GM19035 (cell line): ENCODE data around the gene CHRND.

Experiments
- ATAC-seq: cut with Tn5 transposase; IDR thresholded peaks from one replicate; pipeline ENCODE4 v1.9.1; 2021; ENCODE audit not compliant: unreplicated experiment

CHRND gene

GRCh38 chr2:232502911-232503808, 22.8 kb upstream of the CHRND start:
- no peak for ATAC-seq

- ATAC-seq, result no peak
Measured at GRCh38 chr2:232503809-232504323, 22.1 kb upstream of the CHRND start.

GRCh38 chr2:232504438-232504837, 21.5 kb upstream of the CHRND start:
- no peak for ATAC-seq

GRCh38 chr2:232505856-232506255, 20.1 kb upstream of the CHRND start:
- ATAC-seq, result no peak

GRCh38 chr2:232506709-232507108, 19.3 kb upstream of the CHRND start:
- ATAC-seq, result no peak

- no peak for ATAC-seq
Measured at GRCh38 chr2:232508251-232508650, 17.7 kb upstream of the CHRND start.

GRCh38 chr2:232511336-232511890, 14.5 kb upstream of the CHRND start:
- ATAC-seq, result no peak

- ATAC-seq, result no peak
Measured at GRCh38 chr2:232512602-232513001, 13.4 kb upstream of the CHRND start.

GRCh38 chr2:232513353-232513752, 12.6 kb upstream of the CHRND start:
- ATAC-seq, result no peak

GRCh38 chr2:232515639-232516038, 10.3 kb upstream of the CHRND start:
- ATAC-seq, result no peak

GRCh38 chr2:232516551-232516950, 9.4 kb upstream of the CHRND start:
- no peak for ATAC-seq

GRCh38 chr2:232518844-232519243, 7.1 kb upstream of the CHRND start:
- no peak for ATAC-seq

- no peak for ATAC-seq
Measured at GRCh38 chr2:232519581-232520438, 6.2 kb upstream of the CHRND start, which contains the start of gene PRSS56. Gene PRSS56, plus strand, starts transcription at chr2:232520388. Its CDS starts 211 bp downstream, at chr2:232520599.

GRCh38 chr2:232520489-232520888, 5.5 kb upstream of the CHRND start:
- no peak for ATAC-seq

- no peak for ATAC-seq
Measured at GRCh38 chr2:232521098-232521497, 4.9 kb upstream of the CHRND start.

- ATAC-seq, result no peak
Measured at GRCh38 chr2:232521959-232522622, 3.9 kb upstream of the CHRND start.

- no peak for ATAC-seq
Measured at GRCh38 chr2:232522623-232523401, 3.1 kb upstream of the CHRND start.

- ATAC-seq, result no peak
Measured at GRCh38 chr2:232523402-232523681, 2.6 kb upstream of the CHRND start.

GRCh38 chr2:232523682-232524597, 2.0 kb upstream of the CHRND start:
- no peak for ATAC-seq
